IPS-NIHi11 (cell line): ENCODE data around the gene MBD4.
A peak's percentile ranks its signal among the peaks of the same experiment; 100 is the strongest.
"Not testable (repeated sequence)": the region's sequence is repeated elsewhere in the genome, so short reads cannot be mapped to it uniquely, and the experiment has no call there.

Experiments used
- DNase-seq: peaks from one replicate; pipeline ENCODE4 v3.0.0; 2012; ENCODE audit warnings: mixed read lengths, low spot score

Gene MBD4

GRCh38 chr3:129439817-129440617 is at the start of gene MBD4, which contains the start of gene IFT122:
TSS of gene MBD4 (minus strand) at chr3:129439948. CDS start at chr3:129439833, 115 bp downstream.
TSS of gene IFT122 (plus strand) at chr3:129440224. CDS start at chr3:129440331, 107 bp downstream.
- DNase-seq = peak; percentile 100

- DNase-seq = not testable (repeated sequence)
These were observed 49.5 kb upstream of the MBD4 start for GRCh38 chr3:129489258-129489657.

GRCh38 chr3:129487868-129488335 is 48.2 kb upstream of the MBD4 start:
- DNase-seq = not testable (repeated sequence)

GRCh38 chr3:129487183-129487867 is 47.6 kb upstream of the MBD4 start:
- DNase-seq = no peak

- DNase-seq = no peak
These were observed 46.9 kb upstream of the MBD4 start for GRCh38 chr3:129486664-129487035.

GRCh38 chr3:129485721-129486663 is 46.2 kb upstream of the MBD4 start:
- DNase-seq = peak; percentile 56

GRCh38 chr3:129485146-129485545 is 45.4 kb upstream of the MBD4 start:
- not testable (repeated sequence) for DNase-seq

- DNase-seq = no peak
These were observed 44.1 kb upstream of the MBD4 start for GRCh38 chr3:129483870-129484269.

GRCh38 chr3:129482721-129483120 is 43.0 kb upstream of the MBD4 start:
- DNase-seq = peak; percentile 56

- DNase-seq = no peak
These were observed 42.1 kb upstream of the MBD4 start for GRCh38 chr3:129481766-129482332.

- DNase-seq = not testable (repeated sequence)
These were observed 41.5 kb upstream of the MBD4 start for GRCh38 chr3:129481225-129481765.

- DNase-seq = no peak
These were observed 36.8 kb upstream of the MBD4 start for GRCh38 chr3:129476586-129476985.

- DNase-seq = no peak
These were observed 36.1 kb upstream of the MBD4 start for GRCh38 chr3:129475863-129476262.

- DNase-seq = no peak
These were observed 35.4 kb upstream of the MBD4 start for GRCh38 chr3:129474984-129475804.

- DNase-seq = no peak
These were observed 34.0 kb upstream of the MBD4 start for GRCh38 chr3:129473769-129474152.

- no peak for DNase-seq
These were observed 33.5 kb upstream of the MBD4 start for GRCh38 chr3:129473067-129473768.

- no peak for DNase-seq
These were observed 31.1 kb upstream of the MBD4 start for GRCh38 chr3:129470861-129471260.

GRCh38 chr3:129469026-129469425 is 29.3 kb upstream of the MBD4 start:
- no peak for DNase-seq

GRCh38 chr3:129467932-129468331 is 28.2 kb upstream of the MBD4 start:
- DNase-seq = no peak

- DNase-seq = no peak
These were observed 24.0 kb upstream of the MBD4 start for GRCh38 chr3:129463716-129464115.
